Epithelial cell of esophagus (primary cell): ENCODE measurements around the gene ATOH8.

Experiments used
- DNase-seq: peaks from one replicate; pipeline ENCODE4 v3.0.0; 2010; ENCODE audit warnings: low read depth
- H3K4me3 ChIP-seq: 2 replicates; pipeline ENCODE4 v1.5.1; 2011; ENCODE audit warnings: mild to moderate bottlenecking, low read length, control low read depth
- CTCF ChIP-seq: IDR thresholded peaks from 2 replicates; pipeline ENCODE4 v1.5.1; 2011; ENCODE audit warnings: low read depth, mild to moderate bottlenecking, low read length, control low read depth, inconsistent platforms; ENCODE audit not compliant: insufficient read depth; ENCODE audit errors: missing control alignments

The ATOH8 gene

GRCh38 chr2:85781013-85781332, 27.2 kb downstream of the ATOH8 start:
- no peak for TF ChIP-seq CTCF
- DNase-seq: no peak
- H3K4me3 ChIP-seq: no peak overlapping the region

GRCh38 chr2:85783796-85784195, 30.0 kb downstream of the ATOH8 start:
- no peak for TF ChIP-seq CTCF
- DNase-seq: no peak
- no peak overlapping the region for H3K4me3 ChIP-seq

GRCh38 chr2:85784474-85784986, 30.7 kb downstream of the ATOH8 start:
- no peak for TF ChIP-seq CTCF
- H3K4me3 ChIP-seq: no peak overlapping the region
- no peak for DNase-seq

GRCh38 chr2:85785027-85785822, 31.4 kb downstream of the ATOH8 start:
- no peak for TF ChIP-seq CTCF
- DNase-seq: no peak
- H3K4me3 ChIP-seq: no peak overlapping the region

GRCh38 chr2:85785871-85786270, 32.1 kb downstream of the ATOH8 start:
- no peak overlapping the region for H3K4me3 ChIP-seq
- no peak for DNase-seq

GRCh38 chr2:85786444-85786843, 32.7 kb downstream of the ATOH8 start:
- H3K4me3 ChIP-seq: no peak overlapping the region
- no peak for DNase-seq
- no peak for TF ChIP-seq CTCF

More at GRCh38 chr2:85785871-85786270, 32.1 kb downstream of the ATOH8 start:
- TF ChIP-seq CTCF: no peak

GRCh38 chr2:85786865-85787264, 33.1 kb downstream of the ATOH8 start:
- no peak for DNase-seq
- no peak for TF ChIP-seq CTCF
- H3K4me3 ChIP-seq: no peak overlapping the region
